Keratinocyte (primary cell): Measurements from ENCODE around the gene ARHGAP45. TPM values are rescaled to one million over a fixed set of nuclear protein-coding genes. Genes with fewer than 3 reads are reported as not detected.

Source experiments
- DNase-seq: peaks from one replicate; pipeline ENCODE4 v3.0.0-alpha.2; 2011; ENCODE audit warnings: low read depth, missing footprints, low spot score
- FAIRE-seq: peaks from 2 replicates; lab custom pipeline; 2011; peaks lifted over from hg19 to GRCh38; lab: Jason Lieb, UNC
- H2AFZ ChIP-seq: 2 replicates; pipeline ENCODE4 v1.6.0; 2012; ENCODE audit warnings: low read length, control low read depth, inconsistent platforms; ENCODE audit not compliant: control insufficient read depth
- H3K27ac ChIP-seq: 2 replicates; pipeline ENCODE4 v1.5.1; 2011; ENCODE audit warnings: low read length; ENCODE audit not compliant: control insufficient read depth, insufficient read depth
- H3K27me3 ChIP-seq: 3 replicates; pipeline ENCODE4 v1.6.0; 2011; ENCODE audit warnings: low read length; ENCODE audit not compliant: control insufficient read depth, insufficient read depth; ENCODE audit errors: extremely low read depth
- H3K36me3 ChIP-seq, 2 experiments: 2 replicates in 1 of 2; 3 replicates in 1 of 2; pipeline ENCODE4 v1.5.1; 2011; ENCODE audit warnings: low read length in 2 of 2, mild to moderate bottlenecking in 1 of 2; ENCODE audit not compliant: control insufficient read depth in 2 of 2, insufficient read depth in 2 of 2; ENCODE audit errors: extremely low read depth in 1 of 2
- H3K4me1 ChIP-seq: 3 replicates; pipeline ENCODE4 v1.5.1; 2011; ENCODE audit warnings: low read length; ENCODE audit not compliant: control insufficient read depth, insufficient read depth; ENCODE audit errors: extremely low read depth
- H3K4me2 ChIP-seq: 3 replicates; pipeline ENCODE4 v1.6.0; 2011; ENCODE audit warnings: low read depth, low read length; ENCODE audit not compliant: control insufficient read depth, insufficient read depth; ENCODE audit errors: extremely low read depth
- H3K4me3 ChIP-seq, 3 experiments: fragments of 200-600 bp in 1 of 3; sonication (generic) in 1 of 3; 2 replicates in 2 of 3; 3 replicates in 1 of 3; pipeline ENCODE4 v1.5.1; 2011 to 2016; ENCODE audit warnings: low read length in 3 of 3, mild to moderate bottlenecking in 3 of 3, control low read depth in 2 of 3, inconsistent platforms in 1 of 3, low read depth in 1 of 3, mixed read lengths in 1 of 3, mixed run types in 1 of 3, moderate library complexity in 1 of 3; ENCODE audit not compliant: control insufficient read depth in 2 of 3, insufficient read depth in 2 of 3; ENCODE audit errors: extremely low read depth in 1 of 3
- H3K79me2 ChIP-seq: 2 replicates; pipeline ENCODE4 v1.6.0; 2012; ENCODE audit warnings: low read length; ENCODE audit not compliant: control insufficient read depth, insufficient read depth
- H3K9ac ChIP-seq: 3 replicates; pipeline ENCODE4 v1.6.0; 2011; ENCODE audit warnings: low read length; ENCODE audit not compliant: control insufficient read depth, insufficient read depth; ENCODE audit errors: extremely low read depth
- H3K9me1 ChIP-seq: 3 replicates; pipeline ENCODE4 v1.6.0; 2011; ENCODE audit warnings: low read length; ENCODE audit not compliant: control insufficient read depth, insufficient read depth; ENCODE audit errors: extremely low read depth
- H3K9me3 ChIP-seq: 2 replicates; pipeline ENCODE4 v1.5.1; 2012; ENCODE audit warnings: low read depth, low read length; ENCODE audit not compliant: control insufficient read depth
- H4K20me1 ChIP-seq: 3 replicates; pipeline ENCODE4 v1.6.0; 2011; ENCODE audit warnings: low read length; ENCODE audit not compliant: control insufficient read depth, insufficient read depth; ENCODE audit errors: extremely low read depth
- CTCF ChIP-seq, 3 experiments: IDR thresholded peaks in 1 of 3; conservative IDR thresholded peaks in 1 of 3; optimal IDR thresholded peaks in 1 of 3; 2 replicates in 2 of 3; 3 replicates in 1 of 3; pipeline versions ENCODE3 to v1.5.1; 2011; ENCODE audit warnings: low read length in 3 of 3, mild to moderate bottlenecking in 3 of 3, moderate library complexity in 2 of 3, control low read depth in 1 of 3, inconsistent platforms in 1 of 3; ENCODE audit not compliant: insufficient read depth in 2 of 3; ENCODE audit errors: extremely low read depth in 1 of 3
- EZH2 ChIP-seq: IDR thresholded peaks from one replicate; pipeline ENCODE4 v1.6.1; 2012; ENCODE audit warnings: inconsistent platforms, mild to moderate bottlenecking, low read length, moderate library complexity
- dilution Hi-C: fragments of 300-500 bp; cut with MboI; formaldehyde crosslinking; loops from one replicate; pipeline ENCODE4 v1.7.0; 2020; ENCODE audit warnings: low sequenced_read_pairs; ENCODE audit not compliant: extremely low pct_ligation_motif_present
- polyA plus RNA-seq, 5 experiments: library from polyadenylated mRNA; depleted of rRNA in 3 of 5; stranded (reverse) in 3 of 5; stranded (forward) in 1 of 5; unstranded in 1 of 5; fragments of >200 nt; gene quantifications; 1 replicate in 1 of 5; 2 replicates in 3 of 5; 3 replicates in 1 of 5; pipeline versions ENCODE4 v1.2.1 to v1.2.3, GENCODE V29; 2011 to 2012; ENCODE audit warnings: missing spikeins in 2 of 5, low read depth in 1 of 5, low replicate concordance in 1 of 5

The ARHGAP45 gene
- polyA plus RNA-seq, 1 donor (not counting 4 experiments of a cell fraction or from before 2014, with no cell fraction given), result 0.56 TPM

GRCh38 chr19:1062387-1063029 lies 4.5 kb upstream of the ARHGAP45 start:
- no peak overlapping the region for H3K4me3 ChIP-seq
- H3K27ac ChIP-seq, result no peak overlapping the region
- H3K27me3 ChIP-seq, result peaks cover 4% of the 10 kb centered on the region
- H3K36me3 ChIP-seq, result peaks cover 7 to 16% of the 10 kb centered on the region in 2 experiments
- dilution Hi-C loops, result no loop called here
- H3K9me3 ChIP-seq, result peaks cover 13% of the 10 kb centered on the region
- no peak for DNase-seq
- H3K4me1 ChIP-seq, result peaks cover 24% of the 10 kb centered on the region
- TF ChIP-seq EZH2, result no peak
- TF ChIP-seq CTCF (optimal IDR thresholded peaks at IDR 0.05 in 1 of 3, IDR thresholded peaks at IDR 0.05 in 1 of 3, conservative IDR thresholded peaks at IDR 0.05 in 1 of 3; ENCODE audit: extremely low read depth in 1 of 3, insufficient read depth in 2 of 3, low read length in 3 of 3), result no peak
- no peak overlapping the region for H3K4me2 ChIP-seq
- no peak overlapping the region for H3K9ac ChIP-seq
- no peak for FAIRE-seq
- H2AFZ ChIP-seq, result no peak overlapping the region
- no peaks in the 10 kb centered on the region for H3K9me1 ChIP-seq
- H3K79me2 ChIP-seq, result no peaks in the 10 kb centered on the region
- H4K20me1 ChIP-seq, result no peaks in the 10 kb centered on the region

GRCh38 chr19:1063030-1063908 lies 3.7 kb upstream of the ARHGAP45 start:
- Histone ChIP-seq H3K36me3 (peaks cover 6 to 12% of the 10 kb centered on the region in 2 experiments), H3K9me1 (no peaks in the 10 kb centered on the region), H3K9me3 (peaks cover 7% of the 10 kb centered on the region), H3K9ac (no peak overlapping the region), H3K27ac (no peak overlapping the region), H2AFZ (no peak overlapping the region), H3K4me2 (no peak overlapping the region), H3K4me1 (peaks cover 24% of the 10 kb centered on the region), H3K4me3 (no peak overlapping the region), H3K27me3 (peaks cover 4% of the 10 kb centered on the region), H4K20me1 (no peaks in the 10 kb centered on the region), H3K79me2 (no peaks in the 10 kb centered on the region)
- dilution Hi-C loops, result no loop called here
- DNase-seq (no peak), FAIRE-seq (no peak)
- TF ChIP-seq EZH2 (no peak), CTCF (optimal IDR thresholded peaks at IDR 0.05 in 1 of 3, IDR thresholded peaks at IDR 0.05 in 1 of 3, conservative IDR thresholded peaks at IDR 0.05 in 1 of 3; ENCODE audit: extremely low read depth in 1 of 3, insufficient read depth in 2 of 3, low read length in 3 of 3) (no peak)
